ENCODE results near the gene NFE2L3.
"Not testable (repeated sequence)": the region's sequence is repeated elsewhere in the genome, so short reads cannot be mapped to it uniquely, and the experiment has no call there.

The NFE2L3 gene

DNA sequence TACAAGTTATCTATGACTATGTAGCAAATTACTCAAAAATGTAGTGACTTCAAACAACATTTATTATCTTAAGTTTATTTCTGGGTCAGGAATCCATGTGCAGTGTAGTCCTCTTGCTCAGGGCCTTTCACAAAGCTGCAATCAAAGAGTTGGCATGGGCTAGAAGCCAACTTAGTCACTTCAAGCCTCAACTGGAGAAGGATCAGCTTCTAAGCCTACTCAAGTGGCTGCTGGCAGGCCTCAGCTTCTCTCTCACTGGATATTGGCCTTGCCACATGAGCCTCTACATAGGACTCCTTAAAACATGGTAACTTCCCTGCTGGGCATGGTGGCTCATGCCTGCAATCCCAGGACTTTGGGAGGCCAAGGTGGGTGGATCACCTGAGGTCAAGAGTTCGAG, 5.0 kb upstream of the NFE2L3 start:
- DNase-seq (ENCODE audit: low read depth in 2 of 2), result no peak

DNA sequence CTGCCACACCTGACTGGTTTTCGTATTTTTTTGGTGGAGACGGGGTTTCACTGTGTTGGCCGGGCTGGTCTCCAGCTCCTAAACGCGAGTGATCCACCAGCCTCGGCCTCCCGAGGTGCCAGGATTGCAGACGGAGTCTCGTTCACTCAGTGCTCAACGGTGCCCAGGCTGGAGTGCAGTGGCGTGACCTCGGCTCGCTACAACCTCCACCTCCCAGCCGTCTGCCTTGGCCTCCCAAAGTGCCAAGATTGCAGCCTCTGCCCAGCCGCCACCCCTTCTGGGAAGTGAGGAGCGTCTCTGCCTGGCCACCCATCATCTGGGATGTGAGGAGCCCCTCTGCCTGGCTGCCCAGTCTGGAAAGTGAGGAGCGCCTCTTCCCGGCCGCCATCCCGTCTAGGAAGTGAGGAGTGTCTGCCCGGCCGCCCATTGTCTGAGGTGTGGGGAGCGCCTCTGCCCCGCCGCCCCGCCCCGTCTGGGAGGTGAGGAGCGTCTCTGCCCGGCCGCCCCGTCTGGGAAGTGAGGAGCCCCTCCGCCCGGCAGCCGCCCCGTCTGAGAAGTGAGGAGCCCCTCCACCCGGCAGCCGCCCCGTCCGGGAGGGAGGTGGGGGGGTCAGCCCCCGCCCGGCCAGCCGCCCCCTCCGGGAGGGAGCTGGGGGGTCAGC, 4.2 kb upstream of the NFE2L3 start:
- DNase-seq (ENCODE audit: low read depth in 2 of 2), result not testable (repeated sequence)

DNA sequence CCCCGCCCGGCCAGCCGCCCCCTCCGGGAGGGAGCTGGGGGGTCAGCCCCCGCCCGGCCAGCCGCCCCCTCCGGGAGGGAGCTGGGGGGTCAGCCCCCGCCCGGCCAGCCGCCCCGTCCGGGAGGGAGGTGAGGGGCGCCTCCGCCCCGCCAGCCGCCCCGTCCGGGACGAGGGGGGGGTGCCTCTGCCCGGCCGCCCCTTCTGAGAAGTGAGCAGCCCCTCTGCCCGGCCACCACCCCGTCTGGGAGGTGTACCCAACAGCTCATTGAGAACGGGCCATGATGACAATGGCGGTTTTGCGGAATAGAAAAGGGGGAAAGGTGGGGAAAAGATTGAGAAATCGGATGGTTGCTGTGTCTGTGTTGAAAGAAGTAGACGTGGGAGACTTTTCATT, 3.7 kb upstream of the NFE2L3 start:
- DNase-seq (ENCODE audit: low read depth in 2 of 2), result not testable (repeated sequence)

DNA sequence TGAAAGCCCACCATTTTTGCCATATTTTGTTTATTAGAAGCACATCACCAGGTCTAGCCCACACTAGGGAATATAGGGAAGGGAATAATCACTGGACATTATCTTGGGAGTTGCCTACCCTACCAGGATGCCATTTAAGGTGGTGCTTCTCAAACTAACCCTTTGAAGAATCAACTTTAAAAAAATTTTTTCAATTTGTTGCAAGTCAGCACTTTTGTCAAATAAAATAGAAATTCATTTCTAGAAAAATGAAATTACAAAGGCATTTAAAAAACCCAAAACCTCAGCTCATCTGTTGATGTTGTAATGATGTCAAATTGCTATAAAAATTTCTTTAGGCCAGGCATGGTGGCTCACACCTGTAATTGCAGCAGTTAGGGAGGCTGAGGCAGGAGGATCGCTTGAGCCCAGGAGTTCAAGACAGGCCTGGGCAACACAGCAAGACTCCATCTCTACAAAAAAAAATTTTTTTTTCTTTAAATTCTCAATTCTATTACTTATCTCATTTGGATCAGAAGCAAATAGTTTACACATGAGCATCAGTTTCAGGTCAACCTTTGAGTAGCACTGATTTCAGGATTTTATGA, 2.5 kb upstream of the NFE2L3 start:
- DNase-seq (ENCODE audit: low read depth in 2 of 2), result no peak

DNA sequence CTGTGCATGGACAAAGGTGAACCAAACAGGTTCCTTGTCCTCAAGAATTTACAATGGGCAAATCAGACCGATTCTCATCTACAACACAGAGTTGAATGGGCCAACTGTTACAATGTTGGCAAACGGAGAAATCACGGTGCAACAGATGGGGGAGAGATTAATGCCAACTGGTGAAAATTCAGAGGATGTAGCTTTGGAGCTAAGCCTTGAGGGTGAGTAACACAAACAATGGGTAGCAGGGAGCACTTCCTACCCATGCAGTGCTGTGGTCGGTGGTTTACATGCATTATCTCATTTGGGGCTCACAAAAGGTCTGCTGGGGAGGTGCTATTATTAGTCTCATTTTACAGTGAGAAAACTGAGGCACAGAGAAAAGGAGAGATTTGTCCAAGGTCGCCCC, 902 bp upstream of the NFE2L3 start:
- DNase-seq (ENCODE audit: low read depth in 2 of 2), result no peak

DNA sequence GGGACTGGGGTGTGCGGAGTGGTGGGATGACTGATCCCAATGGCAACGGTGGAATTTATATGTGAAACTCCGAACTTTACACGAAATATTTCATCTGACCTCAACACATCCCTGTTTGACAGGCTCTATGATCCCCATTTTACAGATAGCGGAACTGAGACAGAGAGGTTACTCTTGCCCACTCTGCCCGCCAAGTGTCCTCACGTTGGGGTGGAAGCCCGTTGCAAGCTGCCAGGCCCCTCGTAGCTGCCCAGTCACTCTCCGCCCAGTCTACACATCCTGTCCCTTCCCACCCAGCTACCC, 397 bp upstream of the NFE2L3 start:
- DNase-seq (ENCODE audit: low read depth in 2 of 2), result no peak

DNA sequence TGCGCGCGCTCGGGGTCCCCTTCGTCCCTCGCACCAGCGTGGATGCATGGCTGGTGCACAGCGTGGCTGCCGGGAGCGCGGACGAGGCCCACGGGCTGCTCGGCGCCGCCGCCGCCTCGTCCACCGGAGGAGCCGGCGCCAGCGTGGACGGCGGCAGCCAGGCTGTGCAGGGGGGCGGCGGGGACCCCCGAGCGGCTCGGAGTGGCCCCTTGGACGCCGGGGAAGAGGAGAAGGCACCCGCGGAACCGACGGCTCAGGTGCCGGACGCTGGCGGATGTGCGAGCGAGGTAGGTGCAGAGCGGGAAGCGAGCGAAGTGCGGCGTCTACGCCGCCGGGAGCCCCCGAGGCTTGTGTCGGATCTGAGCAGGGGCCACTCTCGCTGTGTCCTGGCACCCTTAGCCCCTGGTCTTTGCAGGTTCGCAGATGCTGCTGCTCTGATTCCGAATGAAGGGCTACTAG, 813 bp downstream of the NFE2L3 start:
- DNase-seq (ENCODE audit: low read depth in 2 of 2), result not testable (repeated sequence)

DNA sequence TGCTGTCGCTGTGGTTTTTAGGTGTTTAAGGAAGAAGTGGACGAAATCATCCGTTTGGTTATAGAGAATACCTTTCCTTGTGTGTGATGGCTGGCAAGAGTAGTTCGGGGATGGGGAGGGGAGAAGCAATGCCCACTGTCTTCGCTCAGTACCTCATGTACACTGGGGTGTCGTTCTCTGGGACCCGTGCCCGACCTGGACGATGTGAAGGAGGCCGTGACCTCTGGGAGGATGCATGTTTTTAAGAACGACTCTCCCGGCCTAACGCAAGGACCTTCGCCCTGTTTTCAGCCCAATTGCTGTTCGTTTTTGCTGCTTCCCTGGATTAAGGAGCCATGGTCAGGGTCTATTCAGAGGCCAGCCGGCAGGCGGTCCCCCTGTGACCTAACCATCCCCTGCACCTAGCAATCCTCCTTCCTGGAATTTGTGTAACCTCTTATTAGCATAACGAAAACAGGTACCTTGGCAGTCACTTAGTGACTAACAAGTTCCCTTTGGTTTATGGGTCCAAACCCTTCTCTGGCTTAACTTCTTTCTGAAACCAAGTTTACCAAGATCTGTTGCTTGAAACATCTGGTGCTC, 1.3 kb downstream of the NFE2L3 start:
- no peak for DNase-seq (ENCODE audit: low read depth in 2 of 2)

DNA sequence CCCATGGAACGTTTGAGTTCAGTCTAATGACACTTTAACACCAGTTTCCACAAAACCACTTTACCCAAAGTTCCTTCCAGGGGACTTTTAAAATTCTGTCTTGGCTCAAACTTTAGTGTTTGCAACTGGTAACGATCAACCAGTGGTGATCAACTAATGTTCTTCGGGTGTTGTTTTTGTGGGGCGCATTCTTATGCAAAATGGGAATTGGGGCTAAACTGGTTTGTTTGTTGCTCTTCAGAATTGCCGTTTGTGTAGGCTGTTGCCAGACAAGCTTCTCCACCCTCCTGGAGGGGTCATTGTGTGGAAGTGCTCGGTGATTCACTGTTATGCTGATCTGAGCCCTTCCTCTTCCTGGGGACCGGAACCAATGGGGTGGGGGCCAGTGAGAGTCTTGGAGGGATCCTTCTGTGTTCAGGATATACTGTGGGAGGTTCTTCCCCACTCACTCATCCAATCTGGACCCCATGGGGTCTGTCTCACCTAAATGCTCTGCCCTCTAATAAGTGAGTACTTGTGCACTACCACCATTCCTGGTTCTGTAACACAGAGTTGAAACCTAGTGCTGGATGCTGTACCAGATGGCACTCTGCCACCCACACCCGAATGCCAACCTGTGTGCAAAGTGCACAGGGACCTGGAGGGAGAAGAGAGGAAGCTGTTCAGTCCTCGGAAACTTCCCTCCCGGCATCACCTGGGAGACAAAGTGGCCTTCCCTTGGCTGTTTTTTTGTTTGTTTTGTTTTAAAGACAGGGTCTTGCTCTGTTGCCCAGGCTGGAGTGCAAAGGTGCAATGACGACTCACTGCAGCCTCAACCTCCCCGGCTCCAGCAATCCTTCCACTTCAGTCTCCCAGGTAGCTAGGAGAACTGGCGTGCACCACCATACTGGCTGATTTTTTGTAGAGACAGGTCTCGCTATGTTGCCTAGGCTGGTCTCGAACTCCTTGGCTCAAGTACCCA, 2.1 kb downstream of the NFE2L3 start:
- DNase-seq (ENCODE audit: low read depth in 2 of 2), result no peak

DNA sequence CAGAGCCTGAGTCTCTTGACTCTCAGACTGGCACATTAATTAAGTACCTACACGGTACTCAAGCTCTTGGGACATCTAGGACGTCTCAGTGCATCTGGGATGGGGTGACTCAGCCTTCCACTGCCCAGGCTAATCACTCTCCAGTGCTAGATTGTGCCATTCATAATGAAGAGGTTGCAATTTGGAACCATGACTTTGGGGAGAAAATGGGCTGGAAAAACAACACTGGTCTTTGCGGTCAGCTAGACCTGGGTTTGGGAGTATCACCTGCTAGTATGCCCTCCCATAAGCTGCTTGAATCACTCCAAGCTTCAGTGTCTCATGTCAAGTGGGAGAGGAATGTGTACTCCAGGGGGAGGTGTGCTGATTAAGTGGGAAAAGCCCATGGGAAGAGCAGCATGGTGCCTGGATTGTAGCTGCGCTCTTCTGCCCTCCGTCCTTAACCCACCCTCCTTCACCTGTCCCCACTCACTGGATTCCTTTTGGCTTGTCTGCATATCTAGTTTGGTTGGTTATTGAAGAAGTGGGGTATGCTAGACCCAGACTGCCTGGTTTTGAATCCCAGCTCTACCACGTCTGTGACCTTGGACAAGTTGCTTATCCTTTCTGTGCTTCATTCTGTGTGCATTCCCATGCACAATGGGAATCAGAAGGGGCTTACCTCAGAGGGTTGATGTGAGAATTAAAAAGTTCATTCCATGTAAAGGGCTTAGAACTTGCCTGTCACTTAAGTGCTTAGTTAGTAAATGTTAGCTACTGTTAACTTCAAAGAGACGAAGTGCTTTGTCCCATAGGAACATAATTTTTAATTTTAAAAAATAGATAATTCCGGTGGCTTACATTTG, 3.8 kb downstream of the NFE2L3 start:
- no peak for DNase-seq (ENCODE audit: low read depth in 2 of 2)

DNA sequence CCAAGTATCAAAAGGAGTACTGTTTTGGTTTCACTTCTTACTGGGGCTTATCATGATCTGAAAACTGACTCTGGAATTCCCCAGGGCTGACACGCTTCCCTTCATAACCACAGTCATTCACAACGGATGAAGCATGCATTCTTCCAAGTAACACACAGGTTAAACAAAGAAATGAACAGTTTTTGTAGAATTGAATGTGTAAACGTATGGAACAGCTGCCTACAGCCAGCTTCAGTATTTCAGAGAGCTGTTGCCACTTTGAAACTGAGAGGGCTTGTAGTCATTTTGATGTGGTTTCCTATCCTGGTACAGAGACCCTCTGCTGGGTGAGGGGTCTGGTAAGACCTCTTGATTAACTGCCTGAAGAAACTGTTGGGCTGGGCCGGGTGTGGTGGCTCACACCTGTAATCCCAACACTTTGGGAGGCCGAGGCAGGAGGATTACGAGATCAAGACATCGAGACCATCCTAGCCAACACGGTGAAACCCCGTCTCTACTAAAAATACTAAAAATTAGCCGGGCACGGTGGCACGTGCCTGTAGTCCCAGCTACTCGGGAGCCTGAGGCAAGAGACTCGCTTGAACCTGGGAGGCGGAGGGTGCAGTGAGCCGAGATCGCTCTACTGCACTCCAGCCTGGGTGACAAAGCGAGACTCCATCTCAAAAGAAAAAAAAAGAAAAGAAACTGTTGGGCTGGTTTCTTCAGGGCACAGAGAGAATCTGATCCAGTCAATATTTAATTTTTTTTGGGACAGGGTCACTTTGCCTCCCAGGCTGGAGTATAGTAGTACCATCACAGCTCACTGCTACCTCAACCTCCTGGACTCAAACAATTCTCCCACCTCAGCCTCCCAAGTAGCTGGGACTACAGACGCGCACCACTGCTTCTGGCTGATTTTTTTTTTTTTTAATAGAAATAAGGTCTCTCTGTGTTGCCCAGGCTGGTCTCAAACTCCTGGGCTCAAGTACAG, 4.7 kb downstream of the NFE2L3 start:
- no peak for DNase-seq (ENCODE audit: low read depth in 2 of 2)

DNA sequence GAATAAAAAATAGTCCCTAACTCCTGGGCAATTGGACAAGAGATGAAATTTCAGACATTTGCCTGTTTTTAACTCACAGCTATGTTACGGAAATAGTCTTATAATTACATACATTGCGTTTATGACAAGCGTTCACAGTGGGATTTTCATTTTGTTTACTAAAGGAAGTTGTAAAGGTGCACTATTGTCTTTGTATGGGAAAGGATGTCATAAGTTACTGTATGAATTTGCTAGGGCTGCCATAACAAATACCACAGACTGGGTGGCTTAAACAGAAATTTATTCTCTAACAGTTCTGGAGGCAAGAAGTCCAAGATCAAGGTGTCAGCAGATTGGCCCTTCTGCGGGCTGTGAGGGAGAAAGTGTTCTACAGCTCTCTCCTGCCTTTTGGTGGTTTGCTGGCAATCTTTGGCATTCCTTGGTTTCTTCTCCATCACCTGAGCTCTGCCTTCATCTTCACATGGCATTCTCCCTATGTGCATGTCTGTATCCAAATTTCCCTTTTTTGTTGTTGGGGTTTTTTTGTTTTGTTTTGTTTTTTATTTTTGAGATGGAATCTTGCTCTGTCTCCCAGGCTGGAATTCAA, 5.6 kb downstream of the NFE2L3 start:
- no peak for DNase-seq (ENCODE audit: low read depth in 2 of 2)

DNA sequence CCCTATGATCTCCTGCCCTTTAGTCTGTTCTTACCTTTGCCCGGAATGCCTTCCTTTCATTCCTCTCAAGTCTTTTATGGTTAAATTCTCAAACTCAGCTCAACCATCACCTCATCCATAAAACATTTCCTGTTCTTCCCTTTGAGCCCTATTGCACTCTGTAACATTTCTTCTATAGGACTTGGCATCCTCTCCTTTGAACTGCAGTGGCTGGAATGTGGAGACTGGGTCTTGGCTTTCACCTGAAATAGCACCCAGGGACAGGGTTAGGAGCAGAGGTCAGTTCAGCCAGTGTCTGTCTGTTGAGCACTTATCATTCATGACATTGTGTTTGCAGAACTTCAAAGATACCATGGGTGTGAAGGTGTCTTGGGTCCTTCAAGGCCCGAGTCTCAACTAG, 7.2 kb downstream of the NFE2L3 start:
- no peak for DNase-seq (ENCODE audit: low read depth in 2 of 2)

DNA sequence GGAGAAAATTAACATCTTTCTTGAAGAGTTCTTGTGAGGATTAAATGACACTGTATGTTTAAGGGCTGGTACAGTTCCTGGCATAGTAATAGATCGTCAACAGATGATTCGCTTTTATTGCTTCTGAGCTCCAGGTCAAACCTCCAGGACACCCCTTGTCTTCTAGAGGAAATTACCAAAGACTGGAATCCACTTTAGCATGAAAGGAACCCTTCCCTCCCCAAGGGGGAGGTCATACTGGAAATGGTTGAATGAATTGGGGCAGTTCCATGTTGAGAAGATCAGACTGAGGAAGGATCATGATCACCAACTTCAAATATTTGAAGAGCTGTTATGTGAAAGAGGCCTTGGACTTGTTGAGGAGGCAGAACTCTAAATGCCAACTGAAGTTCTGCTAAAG, 8.9 kb downstream of the NFE2L3 start:
- DNase-seq (ENCODE audit: low read depth in 2 of 2), result no peak

DNA sequence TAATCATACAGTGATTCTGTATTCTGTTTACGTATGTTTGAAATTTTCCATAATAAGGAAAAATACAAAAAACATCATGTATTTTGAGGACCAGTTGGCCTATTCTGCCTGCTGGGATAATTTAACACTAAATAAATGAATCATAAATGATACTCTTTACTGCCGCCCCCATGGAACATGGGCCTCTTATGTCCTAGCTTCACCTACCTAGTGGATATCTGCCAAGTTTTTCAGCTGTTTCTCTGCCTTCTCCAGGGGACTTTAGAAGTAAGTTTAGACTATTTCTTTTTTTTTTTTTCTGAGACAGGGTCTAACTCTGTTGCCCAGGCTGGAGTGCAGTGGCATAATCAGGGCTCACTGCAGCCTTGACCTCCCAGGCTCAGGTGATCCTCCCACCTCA, 10.4 kb downstream of the NFE2L3 start:
- no peak for DNase-seq (ENCODE audit: low read depth in 2 of 2)

DNA sequence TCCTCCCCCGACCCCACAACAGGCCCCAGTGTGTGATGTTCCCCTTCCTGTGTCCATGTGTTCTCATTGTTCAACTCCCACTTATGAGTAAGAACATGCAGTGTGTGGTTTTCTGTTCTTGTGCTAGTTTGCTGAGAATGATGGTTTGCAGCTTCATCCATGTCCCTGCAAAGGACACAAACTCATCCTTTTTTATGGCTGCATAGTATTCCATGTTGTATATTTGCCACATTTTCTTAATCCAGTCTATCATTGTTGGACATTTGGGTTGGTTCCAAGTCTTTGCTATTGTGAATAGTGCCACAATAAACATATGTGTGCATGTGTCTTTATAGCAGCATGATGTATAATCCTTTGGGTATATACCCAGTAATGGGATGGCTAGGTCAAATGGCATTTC, 11.8 kb downstream of the NFE2L3 start:
- DNase-seq (ENCODE audit: low read depth in 2 of 2), result not testable (repeated sequence)

DNA sequence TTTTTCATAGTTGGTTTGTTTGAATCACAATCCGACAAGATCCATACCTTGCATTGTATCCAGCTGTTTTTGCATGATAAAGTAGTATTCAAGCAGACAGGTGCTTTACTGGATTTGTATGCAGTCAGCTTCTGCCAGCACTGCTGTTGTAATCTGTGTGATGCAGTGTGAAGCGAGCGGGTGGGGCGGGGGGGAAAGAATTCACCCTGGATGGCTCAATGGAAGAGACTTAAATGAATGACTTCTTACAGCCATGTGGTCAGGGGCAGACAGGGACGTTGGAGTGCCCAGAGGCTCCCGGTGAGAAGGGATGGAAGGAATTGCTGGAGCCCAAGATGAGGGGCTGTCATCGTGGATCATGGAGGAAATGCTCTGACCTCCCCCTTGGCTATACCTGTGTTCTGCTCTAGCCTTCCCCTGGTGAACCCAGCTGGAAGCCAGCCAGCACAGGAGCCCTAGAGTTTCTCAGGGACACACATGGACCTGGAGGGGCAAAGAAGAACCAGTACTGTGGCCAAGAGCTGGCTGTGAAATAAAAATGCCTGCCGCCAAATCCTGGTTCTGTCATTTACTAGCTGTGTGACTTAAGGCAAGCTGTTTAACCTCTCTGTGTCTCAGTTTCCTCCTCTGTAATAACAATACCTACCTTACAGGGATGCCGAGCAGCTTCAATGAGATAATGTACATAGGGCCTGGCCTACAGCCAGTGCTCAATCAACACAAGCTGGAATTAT, 14.1 kb downstream of the NFE2L3 start:
- DNase-seq (ENCODE audit: low read depth in 2 of 2), result no peak

DNA sequence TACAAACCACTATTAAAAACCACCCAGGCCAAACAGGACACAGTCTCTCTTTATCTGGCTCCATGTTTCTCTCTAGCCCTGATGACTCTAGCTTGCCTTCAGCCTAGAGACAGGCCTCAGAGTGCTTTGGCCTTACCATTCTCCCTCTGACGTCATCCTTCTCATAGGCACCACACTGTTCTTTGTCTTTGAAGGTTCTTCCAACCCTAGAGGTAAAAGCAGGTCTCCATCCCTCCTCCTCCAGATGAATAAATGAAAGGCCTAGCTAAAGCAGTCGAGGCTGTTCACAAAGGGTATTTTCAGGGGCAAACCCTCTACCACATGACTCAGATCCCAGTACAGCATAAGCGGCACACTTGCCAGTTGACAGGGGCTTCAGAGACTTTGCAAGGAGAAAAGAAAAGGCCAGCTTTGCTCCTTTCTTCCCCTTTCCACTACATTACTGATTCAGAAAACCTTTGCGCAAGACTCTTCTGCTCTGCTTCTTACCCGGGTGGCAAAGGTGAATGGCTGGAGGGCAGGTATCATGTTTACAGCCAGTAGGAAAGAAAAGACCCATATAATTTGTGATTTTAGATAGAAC, 14.8 kb downstream of the NFE2L3 start:
- DNase-seq (ENCODE audit: low read depth in 2 of 2), result no peak

All from stimulated activated CD8-positive, alpha-beta memory T cell treated with anti-CD3 and anti-CD28 coated beads, Interleukin-2, amount 100 ng/mL, for 48 hours (primary cell).